PC-3 (cell line): ENCODE results near the gene PCA3. TPM values are rescaled to one million over a fixed set of nuclear protein-coding genes. Genes with fewer than 3 reads are reported as not detected.

Experiments used
- ATAC-seq: fragments of 200-7000 bp; cut with Tn5 transposase; 2 replicates; pipeline ENCODE4 v1.9.1; 2020; ENCODE audit warnings: mild to moderate bottlenecking, moderate library complexity
- BruUV-seq: library from RNA; stranded (reverse); fragments of 400-500 nt; replicated peaks from 2 replicates; lab custom pipeline; 2021; lab: Mats Ljungman, UMichigan
- CTCF ChIA-PET: fragments of 300-600 bp; sonication (Branson Sonifier 250); formaldehyde crosslinking; loops from one replicate; lab custom pipeline; 2022; ENCODE audit warnings: antibody characterized with exemption; lab: Charles Lee
- POLR2A ChIA-PET: fragments of 300-600 bp; sonication (Branson Sonifier 250); formaldehyde crosslinking; loops from one replicate; lab custom pipeline; 2022; ENCODE audit warnings: antibody characterized with exemption; ENCODE audit not compliant: unreplicated experiment; lab: Charles Lee
- DNase-seq: peaks from one replicate; pipeline ENCODE4 v3.0.0-alpha.2; 2015
- H2AFZ ChIP-seq: fragments of 300-600 bp; sonication (generic); 2 replicates; pipeline ENCODE4 v1.6.0; 2016; ENCODE audit warnings: antibody characterized with exemption, low read length
- H3F3A ChIP-seq: fragments of 300-600 bp; sonication (generic); one replicate; pipeline ENCODE4 v1.6.0; 2017; ENCODE audit warnings: antibody characterized with exemption, low read length, control low read depth, mild to moderate bottlenecking; ENCODE audit not compliant: unreplicated experiment
- H3K27ac ChIP-seq: fragments of 300-600 bp; sonication (generic); 2 replicates; pipeline ENCODE4 v1.5.1; 2016; ENCODE audit warnings: mild to moderate bottlenecking, low read length
- H3K27me3 ChIP-seq: fragments of 300-600 bp; sonication (generic); 2 replicates; pipeline ENCODE4 v1.6.1; 2016; ENCODE audit warnings: low read length, mixed read lengths
- H3K36me3 ChIP-seq: fragments of 300-600 bp; sonication (generic); 2 replicates; pipeline ENCODE4 v1.6.1; 2016; ENCODE audit warnings: low read depth, mixed run types, low read length, mixed read lengths
- H3K4me1 ChIP-seq: fragments of 300-600 bp; sonication (generic); 2 replicates; pipeline ENCODE4 v1.5.1; 2016; ENCODE audit warnings: low read length; ENCODE audit not compliant: insufficient read depth
- H3K4me2 ChIP-seq: fragments of 300-600 bp; sonication (generic); 2 replicates; pipeline ENCODE4 v1.6.0; 2016; ENCODE audit warnings: low read length
- H3K4me3 ChIP-seq: fragments of 300-600 bp; sonication (generic); 2 replicates; pipeline ENCODE4 v1.5.1; 2016; ENCODE audit warnings: mild to moderate bottlenecking, low read length, mixed read lengths
- H3K79me2 ChIP-seq: fragments of 300-600 bp; sonication (generic); 2 replicates; pipeline ENCODE4 v1.6.1; 2017; ENCODE audit warnings: low read length, mixed read lengths
- H3K9ac ChIP-seq: fragments of 300-600 bp; sonication (generic); 2 replicates; pipeline ENCODE4 v1.6.0; 2016; ENCODE audit warnings: mild to moderate bottlenecking, low read length
- H3K9me2 ChIP-seq: fragments of 300-600 bp; sonication (generic); replicated peaks from 2 replicates; pipeline ENCODE4 v1.6.1; 2016; ENCODE audit warnings: mixed run types, low read length, mixed read lengths
- H3K9me3 ChIP-seq: fragments of 300-600 bp; sonication (generic); 2 replicates; pipeline ENCODE4 v1.6.1; 2016; ENCODE audit warnings: low read length, mixed read lengths
- H4K20me1 ChIP-seq: fragments of 300-600 bp; sonication (generic); 2 replicates; pipeline ENCODE4 v1.6.1; 2016; ENCODE audit warnings: low read length, mixed read lengths
- CTCF ChIP-seq: fragments of 300-600 bp; sonication (generic); conservative IDR thresholded peaks from 2 replicates; pipeline ENCODE4 v1.5.1; 2017; ENCODE audit warnings: antibody characterized with exemption, low read depth, mild to moderate bottlenecking, low read length
- EZH2 ChIP-seq: fragments of 300-600 bp; sonication (generic); IDR thresholded peaks from one replicate; pipeline ENCODE4 v1.6.1; 2017; ENCODE audit warnings: antibody characterized with exemption, mild to moderate bottlenecking, low read length; ENCODE audit not compliant: unreplicated experiment
- EZH2phosphoT487 ChIP-seq: fragments of 300-600 bp; sonication (generic); IDR thresholded peaks from 2 replicates; pipeline ENCODE4 v1.6.1; 2018; ENCODE audit warnings: mild to moderate bottlenecking, antibody characterized with exemption, low read length, borderline replicate concordance
- intact Hi-C: fragments of 100-400 bp; cut with micrococcal nuclease; formaldehyde crosslinking; loops from 2 replicates; pipeline ENCODE4 v1.9.0; 2023
- total RNA-seq: library from RNA; depleted of rRNA; stranded (reverse); fragments of >200 nt; gene quantifications from 2 replicates; pipeline ENCODE4 v1.2.3, GENCODE V29; 2014

Gene PCA3
- total RNA-seq, 1 experiment from 2014 or later: not detected

- POLR2A ChIA-PET: no interaction called here
- Histone ChIP-seq H3K9ac (no peak overlapping the region), H3K4me3 (no peak overlapping the region), H3K4me1 (no peaks in the 10 kb centered on the region), H3K9me3 (no peaks in the 10 kb centered on the region), H3K9me2 (no peaks in the 10 kb centered on the region), H4K20me1 (no peaks in the 10 kb centered on the region), H3K27ac (no peak overlapping the region), H3K27me3 (peaks cover 4% of the 10 kb centered on the region; the same call in 1 of the 2 replicates), H2AFZ (no peak overlapping the region), H3K79me2 (no peaks in the 10 kb centered on the region), H3K36me3 (no peaks in the 10 kb centered on the region), H3K4me2 (no peak overlapping the region), H3F3A (no peaks in the 10 kb centered on the region)
- CTCF ChIA-PET: no interaction called here
- ATAC-seq: no peak
- intact Hi-C loops: no loop called here
- BruUV-seq: no TSS peak
- DNase-seq: no peak
- no peak for TF ChIP-seq EZH2phosphoT487
- TF ChIP-seq EZH2: no peak
- no peak for TF ChIP-seq CTCF
Observed at GRCh38 chr9:76717613-76718012, 46.6 kb upstream of the PCA3 start.

GRCh38 chr9:76718166-76718565, 46.1 kb upstream of the PCA3 start:
- ATAC-seq (no peak), DNase-seq (no peak)
- Histone ChIP-seq H3K9ac (no peak overlapping the region), H2AFZ (no peak overlapping the region), H3K27me3 (peaks cover 2% of the 10 kb centered on the region; the same call in 1 of the 2 replicates), H3K4me2 (no peak overlapping the region), H3K79me2 (no peaks in the 10 kb centered on the region), H3K9me2 (no peaks in the 10 kb centered on the region), H3K27ac (no peak overlapping the region), H3K9me3 (no peaks in the 10 kb centered on the region), H3K4me1 (no peaks in the 10 kb centered on the region), H4K20me1 (no peaks in the 10 kb centered on the region), H3K4me3 (no peak overlapping the region), H3K36me3 (no peaks in the 10 kb centered on the region), H3F3A (no peaks in the 10 kb centered on the region)
- no TSS peak for BruUV-seq
- no peak for TF ChIP-seq EZH2phosphoT487
- TF ChIP-seq EZH2: no peak
- no peak for TF ChIP-seq CTCF
- intact Hi-C loops: no loop called here
- ChIA-PET CTCF (no interaction called here), POLR2A (no interaction called here)

GRCh38 chr9:76720245-76720644, 44.0 kb upstream of the PCA3 start:
- intact Hi-C loops: no loop called here
- Histone ChIP-seq H3K27ac (no peak overlapping the region), H3K4me3 (no peak overlapping the region), H4K20me1 (no peaks in the 10 kb centered on the region), H3K9me2 (no peaks in the 10 kb centered on the region), H2AFZ (no peak overlapping the region), H3K79me2 (no peaks in the 10 kb centered on the region), H3K36me3 (no peaks in the 10 kb centered on the region), H3F3A (no peaks in the 10 kb centered on the region), H3K9ac (no peak overlapping the region), H3K9me3 (no peaks in the 10 kb centered on the region), H3K27me3 (no peaks in the 10 kb centered on the region; the same call in 1 of the 2 replicates), H3K4me1 (no peaks in the 10 kb centered on the region), H3K4me2 (no peak overlapping the region)
- BruUV-seq: no TSS peak
- ATAC-seq (no peak), DNase-seq (no peak)
- ChIA-PET CTCF (no interaction called here), POLR2A (no interaction called here)
- TF ChIP-seq EZH2phosphoT487 (no peak), CTCF (no peak)
